Umbilical cord (tissue), 2 donors: ENCODE data around the gene RBKS. TPM values are rescaled to one million over a fixed set of nuclear protein-coding genes. Genes with fewer than 3 reads are reported as not detected.
A peak's percentile ranks its signal among the peaks of the same experiment; 100 is the strongest.
"Not testable (repeated sequence)": the region's sequence is repeated elsewhere in the genome, so short reads cannot be mapped to it uniquely, and the experiment has no call there.

Source experiments
- DNase-seq: peaks from one replicate; pipeline ENCODE4 v3.0.0-alpha.2; 2015; ENCODE audit warnings: low spot score
- total RNA-seq: library from RNA; depleted of rRNA; stranded (reverse); fragments of >200 nt; gene quantifications from one replicate; pipeline ENCODE4 v1.2.3, GENCODE V29; 2014; ENCODE audit warnings: low replicate concordance; ENCODE audit not compliant: insufficient read depth

The RBKS gene
- total RNA-seq, 1 donor from 2014 or later: 17.6 TPM

DNA sequence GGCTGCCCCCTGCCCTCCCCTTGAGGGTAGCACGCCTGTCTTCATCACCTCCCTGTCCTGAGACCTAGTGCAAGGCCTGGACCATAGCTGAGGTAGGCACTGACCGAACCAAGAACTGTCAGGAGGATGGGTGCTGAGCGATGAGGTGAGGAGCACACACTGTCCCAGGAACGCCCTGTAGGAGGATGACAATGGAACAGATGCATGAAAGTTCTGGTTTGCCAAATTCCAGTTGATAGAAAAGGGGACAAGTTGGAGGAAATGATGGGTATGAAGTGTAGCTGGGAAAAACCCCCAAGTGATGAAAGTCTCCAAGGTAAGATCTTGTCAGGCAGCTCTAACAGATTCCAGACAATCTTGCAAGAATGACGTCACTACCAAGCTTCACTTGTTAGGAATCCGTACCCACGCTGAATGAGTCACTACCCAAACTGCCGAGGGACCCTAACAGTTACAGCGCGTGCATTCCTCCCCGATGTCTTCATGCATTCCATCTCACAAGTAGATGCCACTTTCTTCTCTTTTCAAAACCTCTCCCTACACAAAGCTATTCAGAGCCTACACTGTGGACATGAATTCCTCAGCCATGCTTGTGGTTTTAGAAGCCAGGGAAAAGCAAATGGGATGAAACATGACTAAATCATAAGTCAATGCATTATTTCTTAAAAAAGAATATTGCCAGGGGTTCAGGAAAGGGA is 91.1 kb downstream of the RBKS start:
- DNase-seq: peak; percentile 97

GRCh38 chr2:27798486-27798885 is 91.7 kb downstream of the RBKS start:
- no peak for DNase-seq

DNA sequence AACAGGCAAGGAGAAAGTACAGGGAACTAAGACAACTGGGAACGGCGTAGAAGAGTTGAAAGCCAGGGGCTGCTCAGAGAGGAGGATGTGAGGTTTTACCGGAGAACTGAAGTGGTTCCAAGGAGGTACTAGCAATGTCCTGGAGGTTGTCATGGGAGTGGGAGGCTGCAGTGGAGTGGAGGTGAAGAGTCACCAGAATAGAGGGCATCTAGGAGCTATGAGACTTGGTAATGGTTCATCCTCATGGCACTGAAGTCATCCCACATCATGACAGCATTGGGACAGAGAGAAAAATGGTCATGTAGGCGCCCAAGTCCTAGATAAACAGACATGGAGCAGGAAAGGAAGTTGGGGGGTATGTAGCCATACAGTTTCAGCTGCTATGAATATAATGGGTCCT is 92.3 kb downstream of the RBKS start:
- DNase-seq: no peak

GRCh38 chr2:27796791-27797765 is 93.1 kb downstream of the RBKS start:
- DNase-seq: no peak

DNA sequence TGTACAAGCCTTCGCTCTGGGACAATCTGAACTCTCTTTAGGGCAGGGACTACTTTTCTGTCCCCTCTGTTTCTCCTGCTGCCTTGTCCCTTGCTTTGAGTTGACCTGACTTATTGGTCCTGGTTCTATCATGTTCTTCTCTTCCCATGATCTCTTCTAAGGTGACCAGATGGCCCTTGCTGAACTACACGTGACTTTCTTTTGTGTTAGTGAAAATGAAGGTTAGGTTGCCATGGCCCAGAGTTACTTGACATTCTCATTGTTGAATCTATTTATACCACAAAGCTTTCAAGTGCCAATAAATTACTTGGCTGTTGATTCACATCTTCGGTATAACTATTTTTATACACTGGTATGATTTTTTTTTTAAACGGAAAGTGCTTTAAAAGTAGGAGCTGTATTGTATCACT is 94.3 kb downstream of the RBKS start:
- no peak for DNase-seq

GRCh38 chr2:27795093-27795834 is 94.9 kb downstream of the RBKS start:
- no peak for DNase-seq

GRCh38 chr2:27792759-27793158 is 97.4 kb downstream of the RBKS start:
- no peak for DNase-seq

GRCh38 chr2:27790796-27791195 is 99.4 kb downstream of the RBKS start:
- DNase-seq: no peak

DNA sequence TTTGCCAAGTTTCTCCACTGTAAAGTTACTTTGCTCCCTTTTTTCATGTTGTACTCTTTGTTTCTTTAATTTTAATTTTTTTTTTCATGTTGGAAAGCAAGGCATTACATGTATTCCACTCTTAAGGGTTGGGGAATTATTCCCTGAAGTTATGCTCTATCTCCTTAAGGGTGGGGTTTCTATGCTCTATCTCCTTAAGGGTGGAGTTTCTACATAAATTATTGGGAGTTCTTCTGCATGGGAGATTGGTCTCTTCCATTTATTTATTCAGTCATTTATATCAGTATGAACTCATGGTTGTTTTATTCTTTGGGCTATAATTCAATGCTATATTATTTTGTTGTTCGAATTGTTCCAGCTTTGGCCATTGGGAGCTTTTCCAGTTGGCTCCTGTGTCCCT is 107.5 kb downstream of the RBKS start:
- no peak for DNase-seq

- no peak for DNase-seq
Measured at GRCh38 chr2:27781496-27781895, 108.7 kb downstream of the RBKS start.

DNA sequence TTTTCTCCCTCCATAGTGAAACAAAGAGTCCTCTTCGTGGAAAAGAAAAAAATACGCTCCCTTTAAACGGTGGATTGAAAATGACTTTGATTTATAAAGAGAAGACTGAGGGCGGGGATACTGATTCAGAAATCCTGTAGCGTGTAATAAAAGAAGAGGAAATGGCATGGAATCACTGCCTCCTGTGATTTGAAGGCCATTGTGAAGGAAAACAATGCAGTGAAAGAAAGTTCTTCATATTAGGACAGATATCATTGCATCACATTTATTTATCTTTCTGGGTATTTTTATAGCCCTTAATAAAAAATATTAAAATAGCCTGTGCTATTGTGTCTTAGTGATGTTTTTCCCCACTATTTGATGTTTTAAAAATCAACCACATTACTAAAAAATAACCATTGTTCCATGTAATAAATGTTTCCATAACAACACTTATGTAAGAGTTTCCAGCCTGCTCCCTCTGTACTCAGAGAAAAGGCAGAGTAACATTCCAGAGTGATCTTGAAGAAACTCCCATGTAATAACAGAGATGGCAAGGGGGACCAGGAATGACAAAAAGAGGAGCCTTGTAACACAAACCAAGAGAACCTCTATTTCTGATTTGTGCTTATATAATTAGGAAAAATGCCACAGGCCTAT is 110.7 kb downstream of the RBKS start:
- peak; percentile 46 for DNase-seq

DNA sequence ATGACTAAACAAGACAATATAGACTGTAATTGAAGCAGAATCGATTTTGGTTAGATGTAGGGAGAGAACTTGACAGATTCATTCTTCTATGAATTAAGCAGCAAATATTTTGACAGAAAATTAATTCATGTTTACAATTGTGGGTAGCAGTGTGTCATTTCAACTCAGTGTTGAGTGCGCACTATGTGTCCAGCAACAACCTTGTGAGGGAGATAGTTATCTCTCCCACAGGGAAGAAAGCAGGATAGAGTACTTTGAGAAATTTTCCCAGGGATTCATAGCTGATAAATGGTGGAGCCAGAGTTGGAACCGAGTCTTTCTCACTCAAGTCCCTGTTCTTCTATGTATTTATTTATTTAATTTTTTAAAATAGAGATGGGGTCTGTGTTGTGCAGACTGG is 113.5 kb downstream of the RBKS start:
- no peak for DNase-seq

DNA sequence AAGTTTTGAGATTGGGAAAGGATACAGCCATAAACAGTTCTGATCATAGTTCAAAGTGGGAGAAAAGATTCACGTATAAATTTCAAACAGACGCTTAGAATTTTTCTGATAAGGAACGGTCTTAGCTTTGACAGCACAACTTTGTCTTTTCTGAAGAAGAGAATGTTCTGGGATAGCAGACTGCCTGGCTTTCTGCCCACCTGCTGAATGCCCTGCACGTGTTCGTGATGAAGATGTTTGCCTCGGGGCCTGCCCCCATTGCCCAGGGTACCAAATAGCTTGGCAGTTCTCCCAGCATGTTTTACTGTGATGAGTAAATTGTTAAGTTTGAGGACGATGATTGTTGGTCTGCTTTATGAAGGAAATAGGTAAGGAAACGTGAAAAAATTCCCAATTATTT is 114.1 kb downstream of the RBKS start:
- DNase-seq: peak; percentile 79

- DNase-seq: no peak
Measured at GRCh38 chr2:27773959-27774358, 116.2 kb downstream of the RBKS start.

- peak; percentile 42 for DNase-seq
Measured at GRCh38 chr2:27772804-27773203, 117.4 kb downstream of the RBKS start.

- peak; percentile 95 for DNase-seq
Measured at GRCh38 chr2:27771548-27772335, 118.4 kb downstream of the RBKS start, which contains the start of gene MRPL33. Gene MRPL33 (plus strand): TSS chr2:27771719. CDS start chr2:27771778, 59 bp downstream.

GRCh38 chr2:27771202-27771547 is 119.0 kb downstream of the RBKS start:
- DNase-seq: no peak

DNA sequence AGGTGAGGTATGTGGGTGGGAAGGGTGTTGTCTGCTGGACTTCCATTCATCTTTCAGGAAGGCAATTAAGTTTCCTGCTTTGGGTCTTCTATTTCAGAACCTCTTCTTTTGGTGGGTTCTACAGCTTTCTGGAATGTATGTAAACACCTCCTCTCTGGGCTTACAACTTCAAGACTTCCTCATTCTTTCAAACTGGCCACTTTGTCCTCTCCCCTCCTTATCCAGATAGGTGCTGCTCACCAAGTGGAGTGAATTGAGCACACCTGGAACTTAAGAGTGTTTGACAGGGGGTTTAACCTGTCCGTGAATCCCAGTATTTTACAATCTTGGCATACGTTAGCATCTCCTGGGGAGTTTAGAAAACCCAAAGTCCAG is 123.9 kb downstream of the RBKS start:
- DNase-seq: no peak

DNA sequence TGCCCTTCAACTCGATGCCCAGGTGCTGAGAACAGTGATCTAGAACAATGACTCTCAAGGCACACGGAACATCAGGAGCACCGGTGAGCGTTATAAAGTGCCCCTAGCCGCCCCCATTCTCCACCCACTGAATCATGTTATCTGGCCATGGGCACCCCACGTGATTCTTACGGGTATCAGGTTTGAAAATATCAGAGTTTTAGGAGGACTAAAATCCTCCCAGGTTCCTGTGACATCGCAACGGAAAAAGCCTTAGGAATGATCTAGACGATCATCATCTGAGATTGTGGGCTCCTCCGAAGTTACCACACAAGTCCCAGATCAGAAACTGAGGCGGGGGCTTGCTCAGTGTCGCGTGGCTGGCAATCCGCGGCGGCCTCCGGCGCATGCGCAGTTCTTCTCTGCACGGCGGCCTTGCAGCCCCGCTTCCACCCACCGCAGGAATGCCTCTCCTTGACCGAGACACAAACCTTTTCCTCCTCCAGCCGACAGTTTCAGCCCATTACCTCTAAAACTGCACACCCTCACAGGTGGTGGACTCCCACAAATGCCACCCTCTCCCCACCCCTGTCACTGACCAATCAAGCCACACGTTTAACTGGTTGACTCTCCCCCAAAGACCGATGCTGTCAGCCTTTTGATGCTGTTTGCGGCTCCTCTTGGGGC is 124.4 kb downstream of the RBKS start:
- DNase-seq: peak; percentile 79

DNA sequence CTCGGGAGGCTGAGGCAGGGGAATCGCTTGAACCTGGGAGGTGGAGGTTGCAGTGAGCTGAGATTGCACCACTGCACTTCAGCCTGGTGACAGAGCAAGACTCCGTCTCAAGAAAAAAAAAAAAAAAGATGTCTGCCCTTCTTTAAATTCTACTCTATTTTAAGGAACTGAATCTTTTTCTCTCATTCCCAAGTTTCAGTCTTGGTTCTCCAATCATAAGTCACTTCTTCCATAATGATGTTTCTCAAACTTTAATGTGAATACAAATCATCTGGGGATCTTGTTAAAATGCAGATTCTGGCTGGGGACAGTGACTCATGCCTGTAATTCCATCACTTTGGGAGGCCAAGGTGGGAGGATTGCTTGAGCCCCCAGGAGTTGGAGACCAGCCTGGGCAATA is 125.7 kb downstream of the RBKS start:
- DNase-seq: not testable (repeated sequence)
